HG03025 (cell line): Measurements from ENCODE around the gene COL21A1.

Experiments
- ATAC-seq: cut with Tn5 transposase; IDR thresholded peaks from one replicate; pipeline ENCODE4 v1.9.1; 2021; ENCODE audit warnings: mild to moderate bottlenecking, moderate library complexity; ENCODE audit not compliant: unreplicated experiment, low FRiP score

The COL21A1 gene

GRCh38 chr6:56199956-56200355, 47.4 kb downstream of the COL21A1 start:
- ATAC-seq, result no peak

GRCh38 chr6:56193846-56194245, 53.5 kb downstream of the COL21A1 start:
- ATAC-seq, result no peak

GRCh38 chr6:56188429-56188828, 59.0 kb downstream of the COL21A1 start:
- no peak for ATAC-seq

GRCh38 chr6:56187686-56188085, 59.7 kb downstream of the COL21A1 start:
- ATAC-seq, result no peak

GRCh38 chr6:56176741-56177140, 70.6 kb downstream of the COL21A1 start:
- no peak for ATAC-seq

- no peak for ATAC-seq
These were observed 74.2 kb downstream of the COL21A1 start for GRCh38 chr6:56173228-56173627.

GRCh38 chr6:56172144-56172543, 75.2 kb downstream of the COL21A1 start:
- no peak for ATAC-seq

GRCh38 chr6:56169366-56169765, 78.0 kb downstream of the COL21A1 start:
- no peak for ATAC-seq

- no peak for ATAC-seq
These were observed 78.8 kb downstream of the COL21A1 start for GRCh38 chr6:56168596-56168995.

GRCh38 chr6:56162081-56162480, 85.3 kb downstream of the COL21A1 start:
- no peak for ATAC-seq

GRCh38 chr6:56160489-56160888, 86.9 kb downstream of the COL21A1 start:
- no peak for ATAC-seq

- no peak for ATAC-seq
These were observed 88.8 kb downstream of the COL21A1 start for GRCh38 chr6:56158571-56158970.

GRCh38 chr6:56156643-56157042, 90.7 kb downstream of the COL21A1 start:
- no peak for ATAC-seq

GRCh38 chr6:56155634-56156141, 91.7 kb downstream of the COL21A1 start:
- no peak for ATAC-seq

- ATAC-seq, result no peak
These were observed 93.3 kb downstream of the COL21A1 start for GRCh38 chr6:56154076-56154475.

- ATAC-seq, result no peak
These were observed 94.8 kb downstream of the COL21A1 start for GRCh38 chr6:56152611-56153010.

GRCh38 chr6:56151609-56152224, 95.7 kb downstream of the COL21A1 start:
- ATAC-seq, result no peak

- ATAC-seq, result no peak
These were observed 98.7 kb downstream of the COL21A1 start for GRCh38 chr6:56148488-56149186.

- ATAC-seq, result no peak
These were observed 99.6 kb downstream of the COL21A1 start for GRCh38 chr6:56147766-56148165.

GRCh38 chr6:56146086-56146485, 101.3 kb downstream of the COL21A1 start:
- no peak for ATAC-seq

- no peak for ATAC-seq
These were observed 101.8 kb downstream of the COL21A1 start for GRCh38 chr6:56145616-56146015.
